Activated CD8-positive, alpha-beta memory T cell treated with anti-CD3 and anti-CD28 coated beads for 1 hour (primary cell): ENCODE results near the gene ANKRD39.
A peak's percentile ranks its signal among the peaks of the same experiment; 100 is the strongest.
"Not testable (repeated sequence)": the region's sequence is repeated elsewhere in the genome, so short reads cannot be mapped to it uniquely, and the experiment has no call there.

Experiments used
- DNase-seq, 2 donors: peaks; one replicate each; pipeline ENCODE4 v3.0.0-alpha.2; 2020; ENCODE audit warnings: low read depth in 1 of 2; ENCODE audit errors: extremely low read depth in 1 of 2

ANKRD39 gene, protein sequence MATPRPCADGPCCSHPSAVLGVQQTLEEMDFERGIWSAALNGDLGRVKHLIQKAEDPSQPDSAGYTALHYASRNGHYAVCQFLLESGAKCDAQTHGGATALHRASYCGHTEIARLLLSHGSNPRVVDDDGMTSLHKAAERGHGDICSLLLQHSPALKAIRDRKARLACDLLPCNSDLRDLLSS

DNA sequence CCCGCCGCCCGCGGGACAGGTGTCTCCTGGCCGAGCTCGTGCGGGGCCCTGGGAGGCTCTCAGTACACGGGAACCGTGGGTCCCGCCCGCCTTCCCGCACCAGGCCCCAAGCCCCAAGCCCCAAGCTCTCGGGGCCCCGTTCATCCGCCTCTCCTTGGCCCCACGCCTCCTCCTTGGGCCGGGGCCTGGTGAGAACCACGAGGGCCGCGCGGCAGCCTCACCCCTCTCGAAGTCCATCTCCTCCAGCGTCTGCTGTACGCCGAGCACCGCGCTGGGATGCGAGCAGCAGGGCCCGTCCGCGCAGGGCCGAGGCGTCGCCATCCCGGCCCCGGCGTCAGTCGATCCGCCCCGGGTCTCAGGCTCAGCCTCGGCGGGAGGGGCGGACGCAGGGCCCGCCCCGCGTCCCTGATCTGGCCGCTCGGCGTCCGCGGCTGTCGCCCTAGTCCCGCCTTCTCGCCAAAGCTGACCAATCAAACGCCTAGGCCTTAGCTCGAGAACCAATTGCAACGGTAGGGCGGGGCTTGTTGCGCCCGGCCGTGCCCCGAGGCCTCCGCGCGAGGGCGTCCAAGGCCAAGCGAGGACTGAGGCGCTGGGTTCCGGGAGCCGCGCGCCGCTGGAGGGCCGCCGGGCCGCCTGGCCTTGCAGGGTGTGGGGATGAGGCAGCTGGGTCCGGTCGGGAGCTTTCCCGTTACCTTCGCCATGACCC, at the start of gene ANKRD39:
ANKRD39 (minus strand) TSS at position 350 of the 706 bp plus-strand sequence; CDS start at position 321, 29 bp downstream.
- peak; percentile 92 to 94 for DNase-seq

DNA sequence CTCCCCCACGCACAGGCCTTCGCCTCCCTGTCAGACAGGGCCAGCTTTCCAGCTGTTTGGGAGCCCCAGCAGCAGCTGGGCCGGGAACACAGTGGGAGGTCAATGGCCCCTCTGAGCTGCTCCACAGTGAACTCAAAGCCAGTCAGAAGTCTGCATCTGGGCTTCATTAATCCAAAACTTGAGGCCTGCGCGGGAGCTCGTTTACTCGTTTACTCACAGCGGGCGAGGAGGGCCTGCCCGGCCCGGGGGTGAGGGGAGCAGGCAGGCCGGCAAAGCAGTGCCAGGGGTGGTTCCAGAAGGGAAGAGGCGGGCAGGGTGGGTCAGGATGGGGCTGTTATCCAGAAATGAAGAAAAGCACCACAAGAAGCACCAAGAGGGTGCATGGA, 48.9 kb upstream of the ANKRD39 start:
- no peak for DNase-seq

DNA sequence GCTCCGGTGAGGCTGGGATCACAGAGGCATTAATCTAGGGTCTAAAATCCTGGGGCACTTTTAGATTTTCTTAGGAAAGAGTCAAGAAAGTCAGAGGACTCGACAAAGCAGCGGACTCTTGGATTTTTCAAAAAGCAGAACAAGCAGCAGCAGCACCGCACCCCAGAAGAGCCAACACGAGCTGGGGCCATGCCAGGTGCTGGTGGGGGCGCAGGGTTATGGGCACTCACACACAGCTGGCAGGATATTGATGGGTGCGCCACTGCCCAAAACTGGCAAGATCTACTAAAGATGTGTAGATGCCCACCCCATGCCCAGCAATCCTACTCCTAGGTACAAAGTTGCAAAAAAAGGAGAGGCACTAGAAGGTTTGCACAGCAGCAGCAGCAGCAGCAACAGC, 46.0 kb upstream of the ANKRD39 start:
- no peak for DNase-seq

DNA sequence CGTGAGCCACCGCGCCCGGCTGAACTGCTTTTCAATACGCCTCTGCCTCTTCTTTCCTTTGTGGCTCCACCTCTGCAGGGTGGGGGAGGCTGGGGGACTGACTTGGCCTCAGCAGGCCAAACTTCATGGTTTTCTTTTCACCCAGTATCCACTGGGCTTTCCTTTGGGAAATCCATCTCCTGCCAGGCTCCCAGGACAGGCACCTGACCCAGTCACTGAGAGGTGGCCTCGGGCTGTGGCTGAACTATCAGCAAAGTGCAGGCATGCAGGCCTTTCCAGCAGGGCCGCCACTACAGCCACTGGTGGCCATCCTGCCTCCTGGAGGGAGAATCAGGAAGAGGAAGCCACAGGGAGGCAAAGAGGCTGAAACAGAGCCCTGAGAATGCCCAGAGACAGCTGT, 45.5 kb upstream of the ANKRD39 start:
- DNase-seq = no peak

DNA sequence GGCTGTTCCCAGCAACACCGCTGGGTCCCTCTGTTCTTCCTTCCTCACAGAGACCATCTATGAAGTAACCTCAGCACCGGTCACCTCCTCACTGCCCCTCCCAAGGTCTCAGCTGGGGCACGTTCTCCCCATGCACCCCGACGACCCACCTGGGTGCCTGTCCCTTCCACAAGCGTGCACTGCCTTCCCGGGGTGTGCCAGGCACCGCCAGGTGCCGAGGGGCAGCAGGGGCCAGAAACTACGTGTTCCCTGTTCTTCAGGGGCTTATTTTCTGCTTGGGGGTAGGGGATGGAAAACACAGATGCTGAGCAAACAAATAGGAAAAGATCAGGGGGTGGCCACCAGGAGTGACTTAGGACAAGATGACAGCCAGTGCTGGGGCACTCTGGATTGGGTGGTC, 42.4 kb upstream of the ANKRD39 start:
- DNase-seq = no peak

DNA sequence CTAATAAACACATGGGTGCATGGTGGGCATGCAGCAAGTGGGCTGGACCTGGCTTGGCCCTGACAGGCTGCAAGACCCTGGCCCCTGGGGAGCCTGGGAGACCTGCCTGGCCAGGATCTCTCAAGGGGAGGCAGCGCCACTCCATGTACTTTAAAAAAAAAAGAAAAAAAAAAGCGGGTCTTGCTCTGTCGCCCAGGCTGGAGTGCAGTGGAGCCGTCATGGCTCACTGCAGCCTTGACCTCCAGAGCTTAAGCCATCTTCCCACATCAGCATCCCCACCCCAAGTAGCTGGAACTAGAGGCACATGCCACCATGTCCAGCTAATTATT, 41.6 kb upstream of the ANKRD39 start:
- no peak for DNase-seq

DNA sequence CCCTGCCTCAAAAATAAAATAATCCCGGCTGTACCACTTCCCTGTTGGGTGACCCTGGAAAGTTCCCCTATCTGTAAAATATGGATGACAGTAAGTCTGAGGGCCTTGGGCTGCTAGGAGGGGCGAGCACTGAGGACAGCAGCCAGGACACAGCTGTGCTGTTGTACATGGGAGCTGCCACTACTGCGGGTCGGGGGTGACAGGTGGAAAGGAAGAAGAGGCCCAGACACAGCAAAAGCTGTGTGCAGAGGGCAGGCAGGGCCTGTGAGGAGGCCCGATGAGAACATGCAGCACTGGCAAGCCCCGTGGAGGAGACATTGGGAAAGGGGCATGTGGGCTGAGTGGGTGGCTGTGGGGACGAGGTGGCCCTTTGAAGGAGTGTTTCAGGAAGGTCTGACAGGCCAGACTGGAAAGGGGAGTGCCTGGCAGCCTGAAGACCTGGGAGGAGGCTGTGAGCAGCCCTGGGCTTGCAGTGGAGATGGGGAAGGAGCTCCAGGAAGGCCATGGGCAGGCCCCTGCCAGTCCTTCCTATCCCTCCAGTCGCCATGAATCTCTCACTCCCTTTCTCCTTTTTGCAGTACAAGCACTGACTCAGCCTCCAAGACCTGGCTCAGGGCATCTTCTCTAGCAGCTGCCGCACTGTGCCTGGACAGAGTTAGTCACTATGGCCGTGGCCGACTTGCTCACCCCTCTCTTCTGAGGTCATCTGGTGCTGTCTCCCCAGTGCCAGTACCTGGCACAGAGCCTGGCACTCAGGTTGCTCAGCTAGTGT, 41.0 kb upstream of the ANKRD39 start:
- DNase-seq = no peak

DNA sequence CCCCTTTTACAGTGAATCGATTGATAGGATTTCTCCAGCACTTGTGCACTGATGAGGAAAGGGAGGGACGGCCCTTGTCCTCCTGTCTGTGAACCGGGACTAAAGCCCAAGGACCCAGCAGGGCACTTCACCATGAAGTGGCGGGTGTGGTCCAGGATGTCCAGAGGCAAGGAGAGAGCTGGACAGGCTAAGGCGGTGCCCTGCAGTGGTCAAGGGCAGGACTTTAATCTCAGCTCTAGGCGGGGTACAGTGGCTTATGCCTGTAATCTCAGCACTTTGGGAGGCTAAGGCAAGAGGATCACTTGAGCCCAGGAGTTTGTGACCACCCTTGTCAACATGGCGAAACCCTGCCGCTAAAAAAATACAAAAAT, 40.3 kb upstream of the ANKRD39 start:
- DNase-seq = no peak

DNA sequence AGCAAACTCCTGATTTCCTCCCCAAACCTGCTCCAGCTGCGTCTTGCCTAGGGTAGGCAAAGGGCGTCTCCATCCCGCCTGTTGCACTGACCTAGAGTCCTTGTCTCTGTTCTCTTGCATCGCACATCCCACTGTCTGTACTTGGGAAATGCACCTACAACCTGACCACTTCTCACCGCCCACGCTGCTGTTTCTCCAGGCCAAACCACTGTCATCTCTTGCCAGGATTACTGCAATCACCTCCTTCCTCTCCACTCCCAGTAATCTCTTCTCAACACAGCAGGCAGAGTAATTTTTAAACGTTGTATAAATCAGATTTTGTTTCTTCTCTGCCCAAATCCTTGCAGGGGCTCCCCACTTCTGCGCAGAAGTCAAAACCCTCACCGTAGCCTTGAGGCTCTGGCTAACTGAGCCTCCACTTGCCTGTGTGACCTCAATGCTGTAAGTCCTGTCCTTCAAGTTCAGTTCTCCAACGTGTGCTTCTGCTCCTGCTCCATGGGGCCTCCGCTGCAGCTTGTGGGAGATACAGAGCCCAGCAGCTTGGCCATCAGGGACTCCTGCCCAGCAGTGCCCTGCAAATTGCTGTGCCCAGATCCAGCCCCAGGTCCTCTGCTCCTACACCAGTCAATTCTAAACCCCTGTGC, 39.8 kb upstream of the ANKRD39 start:
- no peak for DNase-seq

DNA sequence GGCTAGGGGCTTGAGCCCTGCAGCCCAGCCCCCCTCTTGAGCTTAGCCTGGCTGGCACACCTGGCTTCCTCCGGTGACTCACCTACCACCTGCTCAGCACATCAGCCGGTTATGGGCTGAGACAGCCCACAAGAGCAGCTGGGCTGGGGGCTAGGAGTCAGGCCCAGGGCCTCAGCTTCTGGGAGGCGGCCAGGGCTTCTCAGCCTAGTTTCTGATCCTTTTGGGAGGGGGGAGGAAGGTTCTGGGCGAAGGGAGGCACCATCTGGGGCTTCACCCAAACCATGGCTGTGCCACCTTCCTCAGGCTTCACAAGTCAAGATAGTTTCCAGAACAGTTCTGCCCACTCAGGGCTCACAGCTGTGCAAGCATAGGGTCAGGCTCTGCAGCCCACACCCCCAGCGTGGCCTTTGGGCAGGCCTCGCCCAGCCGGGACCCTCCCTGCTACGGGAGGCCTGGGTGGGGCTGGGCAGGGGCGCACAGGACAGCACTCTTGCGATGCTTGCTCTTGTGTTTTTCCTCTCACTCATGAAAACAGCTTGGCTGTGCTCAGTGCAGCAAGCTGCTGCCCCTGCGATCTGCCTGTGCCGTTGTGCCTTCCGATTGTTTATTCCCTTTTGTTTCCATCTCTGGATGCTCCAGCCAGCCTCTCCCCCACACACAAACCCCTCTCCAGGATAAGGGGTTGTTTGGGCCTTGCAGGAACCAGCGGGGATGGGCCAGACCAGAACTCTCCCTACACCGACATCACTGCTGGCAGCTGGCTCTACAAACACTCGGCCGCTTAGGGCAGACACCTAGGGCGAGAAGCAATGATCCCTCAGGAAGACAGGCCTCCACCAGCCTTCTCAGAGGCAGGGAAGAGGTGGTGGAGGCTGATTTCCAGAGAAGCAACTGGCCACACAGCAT, 38.2 kb upstream of the ANKRD39 start:
- no peak for DNase-seq

DNA sequence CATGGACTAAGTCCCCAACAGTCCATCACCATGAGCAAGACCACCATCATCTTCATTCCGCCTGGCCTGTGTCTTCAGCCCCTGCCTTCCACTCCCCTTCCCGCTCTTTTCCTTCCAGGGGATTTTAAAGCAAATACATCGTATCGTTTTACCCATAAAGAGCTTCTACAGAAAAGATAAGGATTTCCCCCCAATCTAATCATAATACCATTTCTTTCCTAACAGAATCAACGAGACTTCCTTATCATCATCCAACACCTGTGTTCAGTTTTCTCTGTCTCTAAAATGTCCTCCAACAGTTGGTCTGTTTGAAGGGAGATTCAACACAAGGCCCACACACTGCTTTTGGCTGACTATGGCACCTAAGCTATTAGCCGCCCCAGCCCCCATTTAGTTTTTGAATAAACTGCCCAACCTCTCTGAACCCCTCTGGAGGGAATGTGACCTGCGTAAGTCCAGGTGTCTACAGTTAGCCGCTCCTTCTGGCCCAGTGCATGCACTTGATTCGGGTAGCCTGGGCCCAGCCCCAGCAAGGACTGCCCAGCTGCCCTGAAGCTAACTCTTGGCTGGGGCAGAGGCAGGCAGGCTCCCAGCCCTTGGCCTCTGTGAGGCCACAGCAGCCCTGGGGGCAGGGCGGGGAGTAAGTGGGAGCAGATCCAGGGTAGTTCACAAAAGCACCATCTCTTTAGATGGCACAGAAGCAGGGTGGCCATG, 37.4 kb upstream of the ANKRD39 start:
- DNase-seq = no peak

DNA sequence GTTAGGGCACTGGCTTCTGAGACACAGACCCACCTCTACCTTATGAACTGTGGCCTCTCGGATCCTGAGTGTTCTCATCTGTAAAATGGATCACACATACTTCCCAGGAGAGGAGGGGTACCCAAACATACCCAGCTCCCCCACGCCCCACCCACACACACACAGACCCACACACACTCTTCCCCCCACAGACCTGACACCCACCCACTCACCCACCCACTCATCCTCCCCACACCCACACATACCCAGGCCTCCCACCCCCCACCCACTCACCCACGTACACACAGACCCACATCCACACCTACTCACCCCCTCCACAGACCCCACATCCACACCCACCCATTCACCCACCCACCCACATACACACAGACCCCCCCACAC, 36.3 kb upstream of the ANKRD39 start:
- DNase-seq = no peak

DNA sequence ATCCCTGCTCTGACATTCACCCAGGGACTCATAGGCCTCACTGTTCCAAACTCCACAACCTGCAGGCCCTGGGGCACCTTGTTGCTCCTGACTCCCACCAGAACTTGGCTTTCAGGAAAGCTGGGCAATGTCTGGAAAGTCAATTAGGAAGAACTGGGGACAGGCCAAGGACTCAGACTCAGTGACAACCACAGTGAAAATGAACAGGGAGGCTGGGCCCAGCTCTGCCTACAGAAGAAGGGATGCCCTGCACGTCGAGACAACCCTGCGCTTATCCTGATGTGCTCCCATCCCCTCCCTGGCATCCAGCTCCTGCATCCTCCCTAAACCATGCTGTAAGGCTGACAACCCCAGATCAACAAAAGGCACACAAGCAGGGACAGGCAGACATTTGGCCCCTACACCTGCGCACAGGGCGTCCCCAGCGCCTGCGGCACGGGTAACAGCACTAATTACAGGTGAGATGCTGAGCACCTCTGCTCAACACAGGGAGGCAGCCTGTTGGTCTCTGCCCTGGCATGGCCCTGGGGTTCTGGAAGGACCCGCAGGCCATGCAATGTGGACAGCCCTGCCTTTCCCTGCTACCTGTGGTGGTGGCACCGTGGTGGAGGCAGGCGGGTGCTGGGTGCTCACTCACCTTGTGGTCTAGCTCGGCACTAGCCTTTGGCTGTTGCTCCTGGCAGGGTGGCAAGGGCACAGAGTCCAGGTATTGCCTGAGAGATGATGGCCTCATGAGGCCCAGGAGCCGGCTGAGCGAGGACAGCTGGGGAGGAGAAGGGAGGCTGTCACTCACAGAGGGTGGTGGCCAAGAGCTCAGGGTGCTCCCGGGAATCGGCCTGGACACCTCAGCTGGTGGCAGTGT, 35.7 kb upstream of the ANKRD39 start:
- DNase-seq = no peak

DNA sequence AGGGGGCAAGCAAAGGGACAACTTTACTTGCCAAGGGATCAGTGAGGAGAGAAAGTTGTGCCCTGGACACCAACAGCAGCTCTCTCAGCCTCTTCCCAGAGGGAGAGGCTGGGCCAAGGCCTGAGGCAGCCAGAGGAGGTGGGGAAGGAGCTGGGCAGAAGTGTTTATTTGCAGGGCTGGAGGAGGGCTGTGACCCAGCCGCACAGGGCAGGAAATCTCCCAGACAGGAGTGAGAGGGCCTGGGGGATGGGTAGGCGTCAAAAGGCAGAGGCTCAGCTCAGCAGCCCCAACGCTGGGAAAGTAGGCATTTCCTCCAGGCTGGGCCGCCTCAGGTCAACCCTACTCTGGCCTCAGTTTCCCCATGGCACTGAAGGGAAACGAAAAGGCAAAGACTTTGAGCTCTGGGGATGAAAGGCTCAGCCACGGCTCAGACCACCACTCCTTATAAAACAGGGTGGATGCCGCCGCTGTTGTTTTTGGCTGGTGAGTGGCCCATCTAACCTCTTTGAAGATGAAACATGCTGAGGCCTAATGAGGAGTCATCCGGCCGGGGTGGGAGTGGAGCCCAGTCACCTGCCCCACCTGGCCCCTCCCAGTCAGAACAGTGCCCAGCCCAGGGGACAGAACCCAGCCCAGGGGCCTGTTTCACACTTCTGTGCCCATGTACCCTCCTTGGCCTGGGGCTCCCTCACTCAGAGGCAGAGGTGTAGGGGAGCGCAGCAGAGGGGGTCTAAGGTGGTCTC, 33.9 kb upstream of the ANKRD39 start:
- no peak for DNase-seq

DNA sequence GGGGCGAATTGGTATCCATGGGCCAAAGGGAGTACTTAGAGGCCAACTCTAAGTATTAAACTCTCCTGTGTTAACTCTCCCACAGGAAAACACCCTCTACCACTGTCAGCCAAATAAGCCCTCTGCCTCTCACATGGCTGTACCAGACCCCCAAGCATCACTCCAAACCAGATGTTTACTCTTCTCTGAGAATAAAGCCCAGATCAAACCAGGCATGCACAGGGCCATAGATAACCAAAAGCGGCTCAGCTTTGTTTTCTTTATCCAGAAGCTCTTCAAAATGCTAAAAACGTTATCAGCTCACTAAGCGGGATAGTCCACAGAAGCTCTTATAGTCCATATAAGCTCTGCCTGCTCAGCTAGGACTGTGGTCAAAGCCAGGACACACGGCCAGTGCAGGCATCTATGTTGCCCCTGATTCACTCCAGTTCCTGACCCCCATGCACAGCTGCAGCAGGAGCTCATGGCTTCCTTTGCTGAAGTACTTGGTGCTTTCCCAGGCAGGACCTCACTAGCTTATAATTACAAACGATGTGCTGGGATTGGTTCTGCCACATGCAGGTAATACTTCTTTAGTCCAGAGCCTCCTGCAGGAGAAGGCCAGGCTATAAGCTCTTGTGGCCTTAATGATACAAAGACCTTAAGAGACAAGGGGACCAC, 33.0 kb upstream of the ANKRD39 start:
- DNase-seq = no peak

DNA sequence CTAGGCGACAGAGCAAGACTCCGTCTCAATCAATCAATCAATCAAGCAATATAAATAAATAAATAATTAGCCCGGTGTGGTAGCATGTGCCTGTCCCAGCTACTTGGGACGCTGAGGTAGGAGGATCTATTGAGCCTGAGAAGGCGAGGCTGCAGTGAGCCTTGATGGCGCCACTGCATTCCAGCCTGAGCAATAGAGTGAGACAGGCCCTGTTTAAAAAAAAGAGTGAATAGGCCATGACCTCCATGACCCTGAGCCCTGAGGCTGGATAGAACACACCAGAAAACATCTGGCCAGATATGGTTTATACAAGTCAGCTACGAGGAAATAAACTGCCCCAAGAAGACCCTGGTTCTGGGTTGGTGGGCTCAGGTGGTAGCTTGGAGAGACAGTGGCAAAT, 32.4 kb upstream of the ANKRD39 start:
- no peak for DNase-seq

DNA sequence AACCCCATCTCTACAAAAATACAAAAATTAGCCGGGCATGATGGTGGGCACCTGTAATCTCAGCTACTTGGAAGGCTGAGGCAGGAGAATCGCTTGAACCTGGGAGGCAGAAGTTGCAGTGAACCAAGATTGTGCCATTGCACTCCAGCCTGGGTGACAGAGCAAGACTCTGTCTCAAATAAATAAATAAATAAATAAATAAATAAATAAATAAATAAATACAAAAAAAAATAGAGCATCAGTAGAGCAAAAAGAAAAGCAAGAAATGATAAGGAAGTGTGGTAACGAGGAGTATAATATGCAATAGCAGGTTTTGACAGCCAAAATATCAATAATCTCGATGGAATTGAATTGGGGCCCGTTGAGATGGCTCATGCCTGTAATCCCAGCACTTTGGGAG, 31.7 kb upstream of the ANKRD39 start:
- not testable (repeated sequence) for DNase-seq
